Tibial artery (tissue), 4 donors: ENCODE results near the gene ZBTB40.

ENCODE experiments used
- DNase-seq, 2 donors: peaks; one replicate each; pipeline ENCODE4 v3.0.0-alpha.2; 2019
- H3K27ac ChIP-seq, 2 donors: fragments of 200-600 bp; sonication (generic) in 1 of 2; 1 replicate in 1 of 2; 2 replicates in 1 of 2; pipeline ENCODE4 v1.5.1; 2018 to 2019; ENCODE audit warnings: mild to moderate bottlenecking in 1 of 2
- H3K27me3 ChIP-seq, 2 donors: fragments of 200-600 bp; sonication (generic) in 1 of 2; one replicate each; pipeline versions ENCODE4 v1.5.1 to v1.6.0; 2016 to 2019
- H3K36me3 ChIP-seq, 3 donors: fragments of 200-600 bp; sonication (generic) in 2 of 3; one replicate each; pipeline ENCODE4 v1.5.1; 2016 to 2019; ENCODE audit warnings: mild to moderate bottlenecking in 2 of 3
- H3K4me1 ChIP-seq, 4 donors: fragments of 200-600 bp; sonication (generic) in 2 of 4; 1 replicate in 3 of 4; 2 replicates in 1 of 4; pipeline ENCODE4 v1.5.1; 2016 to 2019
- H3K4me3 ChIP-seq, 2 donors: fragments of 200-600 bp; sonication (generic) in 1 of 2; 1 replicate in 1 of 2; 2 replicates in 1 of 2; pipeline ENCODE4 v1.5.1; 2018 to 2019; ENCODE audit warnings: mild to moderate bottlenecking in 2 of 2
- H3K9me3 ChIP-seq, 3 donors: fragments of 200-600 bp; sonication (generic) in 1 of 3; one replicate each; pipeline ENCODE4 v1.5.1; 2016 to 2019
- intact Hi-C: fragments of 100-400 bp; cut with DNase I; formaldehyde crosslinking; loops from one replicate; pipeline ENCODE4 v1.15.0; 2023; ENCODE audit warnings: low total_unique reads
- TF ChIP-seq, protein P1 (sequence below), 2 experiments: fragments of 200-600 bp in 1 of 2; fragments of 450-650 bp in 1 of 2; IDR thresholded peaks; one replicate each; pipeline ENCODE4 v1.5.1; 2017 to 2019; ENCODE audit warnings: antibody characterized with exemption in 2 of 2, mild to moderate bottlenecking in 1 of 2, moderate library complexity in 1 of 2

ZBTB40 gene

GRCh38 chr1:22443332-22443731 is 8.3 kb upstream of the ZBTB40 start:
- no peaks in the 10 kb centered on the region for H3K36me3 ChIP-seq
- intact Hi-C loops = no loop called here
- peaks cover 0 to 14% (median 11%) of the 10 kb centered on the region in 4 donors for H3K4me1 ChIP-seq
- no peak for DNase-seq
- no peak overlapping the region for H3K4me3 ChIP-seq
- no peak overlapping the region for H3K27ac ChIP-seq
- H3K9me3 ChIP-seq = peaks cover 0 to 12% (median 5%) of the 10 kb centered on the region in 3 donors
- no peaks in the 10 kb centered on the region for H3K27me3 ChIP-seq
- TF ChIP-seq, protein P1, sequence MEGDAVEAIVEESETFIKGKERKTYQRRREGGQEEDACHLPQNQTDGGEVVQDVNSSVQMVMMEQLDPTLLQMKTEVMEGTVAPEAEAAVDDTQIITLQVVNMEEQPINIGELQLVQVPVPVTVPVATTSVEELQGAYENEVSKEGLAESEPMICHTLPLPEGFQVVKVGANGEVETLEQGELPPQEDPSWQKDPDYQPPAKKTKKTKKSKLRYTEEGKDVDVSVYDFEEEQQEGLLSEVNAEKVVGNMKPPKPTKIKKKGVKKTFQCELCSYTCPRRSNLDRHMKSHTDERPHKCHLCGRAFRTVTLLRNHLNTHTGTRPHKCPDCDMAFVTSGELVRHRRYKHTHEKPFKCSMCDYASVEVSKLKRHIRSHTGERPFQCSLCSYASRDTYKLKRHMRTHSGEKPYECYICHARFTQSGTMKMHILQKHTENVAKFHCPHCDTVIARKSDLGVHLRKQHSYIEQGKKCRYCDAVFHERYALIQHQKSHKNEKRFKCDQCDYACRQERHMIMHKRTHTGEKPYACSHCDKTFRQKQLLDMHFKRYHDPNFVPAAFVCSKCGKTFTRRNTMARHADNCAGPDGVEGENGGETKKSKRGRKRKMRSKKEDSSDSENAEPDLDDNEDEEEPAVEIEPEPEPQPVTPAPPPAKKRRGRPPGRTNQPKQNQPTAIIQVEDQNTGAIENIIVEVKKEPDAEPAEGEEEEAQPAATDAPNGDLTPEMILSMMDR (IDR thresholded peaks at IDR 0.05) = no peak

- H3K4me1 ChIP-seq = peaks cover 0 to 21% (median 12%) of the 10 kb centered on the region in 4 donors
- DNase-seq = no peak
- intact Hi-C loops = no loop called here
- no peaks in the 10 kb centered on the region for H3K27me3 ChIP-seq
- TF ChIP-seq, protein P1 (IDR thresholded peaks at IDR 0.05) = no peak
- no peak overlapping the region for H3K4me3 ChIP-seq
- no peaks in the 10 kb centered on the region for H3K36me3 ChIP-seq
- peaks cover 0 to 6% (median 5%) of the 10 kb centered on the region in 3 donors for H3K9me3 ChIP-seq
- no peak overlapping the region for H3K27ac ChIP-seq
Observed at GRCh38 chr1:22444856-22445255, 6.8 kb upstream of the ZBTB40 start.

GRCh38 chr1:22447621-22448111 is 4.0 kb upstream of the ZBTB40 start:
- Histone ChIP-seq H3K4me1 (peaks cover 0 to 31% (median 15%) of the 10 kb centered on the region in 4 donors), H3K36me3 (no peaks in the 10 kb centered on the region), H3K4me3 (no peak overlapping the region), H3K27ac (peak overlapping the region; percentile 69 to 74), H3K27me3 (no peaks in the 10 kb centered on the region), H3K9me3 (no peaks in the 10 kb centered on the region)
- peak; percentile 31 to 70 for DNase-seq
- TF ChIP-seq, protein P1 (IDR thresholded peaks at IDR 0.05) = no peak
- intact Hi-C loops = no loop called here

DNA sequence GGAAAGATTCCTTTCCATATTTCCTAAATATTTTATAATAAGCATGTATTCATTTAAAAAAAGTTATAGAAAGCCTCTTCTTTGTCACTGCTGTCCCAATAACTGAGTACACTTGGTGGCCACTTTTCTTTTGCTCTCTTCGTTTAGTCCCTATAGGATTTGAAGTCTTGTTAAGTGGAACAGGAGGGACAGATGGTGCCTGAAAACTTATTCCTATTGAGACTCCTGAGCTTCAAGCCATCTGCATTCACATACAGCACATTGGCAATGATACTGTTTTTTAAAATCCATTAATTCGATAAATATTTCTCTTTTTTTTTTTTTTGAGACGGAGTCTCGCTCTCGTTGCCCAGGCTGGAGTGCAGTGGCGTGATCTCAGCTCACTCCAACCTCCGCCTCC is 2.0 kb upstream of the ZBTB40 start:
- Histone ChIP-seq H3K4me1 (peaks cover 0 to 51% (median 21%) of the 10 kb centered on the region in 4 donors), H3K36me3 (no peaks in the 10 kb centered on the region), H3K27me3 (no peaks in the 10 kb centered on the region), H3K27ac (no peak overlapping the region), H3K4me3 (no peak overlapping the region), H3K9me3 (no peaks in the 10 kb centered on the region)
- no peak for DNase-seq
- TF ChIP-seq, protein P1 (IDR thresholded peaks at IDR 0.05) = no peak
- intact Hi-C loops = loop anchor here (10.0 kb wide), 1 partner anchor 75 kb away; no protein-coding TSS in a partner anchor

DNA sequence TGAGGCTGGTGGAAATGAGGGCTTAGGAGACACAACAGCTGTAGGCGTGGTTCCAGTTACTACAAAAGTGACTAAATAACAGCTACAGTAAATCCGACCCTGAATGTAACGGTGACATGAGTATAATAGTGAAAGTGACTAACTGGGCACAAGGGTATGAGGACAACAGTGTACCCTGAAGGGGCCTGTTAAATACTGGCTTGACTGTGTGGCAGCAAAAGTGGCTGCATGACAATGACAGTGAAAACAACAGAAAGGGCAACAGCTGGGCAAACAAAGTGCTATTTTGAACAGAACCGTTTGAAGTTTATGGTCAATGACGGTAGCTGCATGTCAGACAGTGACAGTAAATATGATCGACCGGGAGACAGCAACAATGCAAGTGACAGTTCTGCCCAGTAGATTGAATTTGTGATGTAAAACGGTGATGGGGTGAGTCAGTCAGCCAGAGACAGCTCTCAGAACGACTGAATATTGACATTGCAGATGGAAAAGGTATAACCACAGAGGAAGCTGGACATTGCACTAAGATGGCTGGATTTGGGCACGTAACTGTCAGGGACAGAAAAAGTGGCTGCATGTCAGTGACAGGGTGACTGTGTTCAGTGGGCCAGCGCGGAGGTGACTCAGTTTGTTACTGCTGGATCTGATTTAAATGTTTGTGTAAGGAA is 1.2 kb upstream of the ZBTB40 start:
- Histone ChIP-seq H3K27ac (peak overlapping the region; percentile 94), H3K4me3 (no peak overlapping the region), H3K9me3 (no peaks in the 10 kb centered on the region), H3K36me3 (no peaks in the 10 kb centered on the region), H3K27me3 (no peaks in the 10 kb centered on the region), H3K4me1 (peaks cover 0 to 59% (median 24%) of the 10 kb centered on the region in 4 donors)
- intact Hi-C loops = loop anchor here (10.0 kb wide), 1 partner anchor 74 kb away; no protein-coding TSS in a partner anchor
- no peak for DNase-seq
- TF ChIP-seq, protein P1 (IDR thresholded peaks at IDR 0.05) = no peak
